Raji (cell line): ENCODE results near the gene USP12.

Source experiments
- POLR2A ChIP-seq: IDR thresholded peaks from 2 replicates; pipeline ENCODE4 v1.6.1; 2011; ENCODE audit warnings: low read depth, low read length, control low read depth; ENCODE audit not compliant: insufficient read depth

Gene USP12

DNA sequence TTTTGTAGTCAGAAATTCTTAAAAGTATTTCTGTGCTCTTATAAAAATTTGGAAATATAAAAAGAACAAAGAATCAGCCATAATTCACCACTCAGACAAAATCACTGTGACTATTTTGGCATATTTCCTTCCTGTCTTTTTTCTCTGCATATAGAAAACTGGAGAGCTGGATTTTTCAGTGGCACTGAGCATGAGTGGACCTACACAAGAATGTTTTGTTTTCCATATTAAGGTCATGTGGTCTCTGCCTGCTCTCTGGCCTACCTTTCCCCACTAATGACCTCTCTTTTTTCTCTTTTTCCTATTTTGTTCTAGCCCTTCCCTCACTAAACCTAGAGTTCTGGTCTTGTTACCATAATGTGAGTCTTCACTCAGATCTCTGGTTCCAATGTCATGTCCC is 17.6 kb upstream of the USP12 start:
- no peak for TF ChIP-seq POLR2A

DNA sequence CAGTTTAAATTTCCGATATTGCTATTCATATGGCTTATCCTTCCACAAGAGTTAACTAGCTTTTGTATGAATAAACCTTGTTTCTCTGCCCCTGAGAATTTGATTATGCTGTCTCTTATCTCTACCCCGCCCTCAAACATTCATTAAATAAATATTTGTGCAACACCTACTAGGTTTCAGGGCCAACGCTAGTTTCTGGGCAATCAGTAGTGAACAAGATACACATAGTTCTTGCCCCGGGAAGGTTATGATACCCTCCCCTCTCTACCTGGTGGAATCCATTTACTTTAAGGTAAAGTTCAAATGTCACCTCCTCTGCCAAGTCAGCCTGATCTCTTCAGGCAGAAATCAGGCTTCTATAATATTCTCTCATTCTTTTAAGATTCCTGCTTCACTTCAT is 16.6 kb upstream of the USP12 start:
- TF ChIP-seq POLR2A: no peak

DNA sequence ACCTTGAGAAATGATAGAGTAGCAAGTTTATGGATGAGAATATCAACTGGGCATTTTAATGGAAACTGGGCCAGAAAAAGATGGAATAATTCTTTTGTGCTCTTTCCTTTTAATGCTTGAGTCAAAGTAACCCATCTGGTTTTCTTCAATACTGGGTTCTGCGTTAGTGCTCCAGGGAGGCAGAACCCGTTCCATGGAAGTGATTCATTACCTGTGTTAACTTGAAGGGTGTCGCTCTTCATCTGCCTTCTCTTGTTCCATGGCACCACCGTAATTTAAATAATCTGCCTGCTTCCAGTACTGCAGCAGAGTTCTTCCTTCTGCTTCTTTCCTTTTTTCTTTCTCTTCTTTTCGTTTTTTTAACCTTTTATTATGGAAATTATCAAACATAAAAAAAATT is 14.7 kb upstream of the USP12 start:
- no peak for TF ChIP-seq POLR2A

DNA sequence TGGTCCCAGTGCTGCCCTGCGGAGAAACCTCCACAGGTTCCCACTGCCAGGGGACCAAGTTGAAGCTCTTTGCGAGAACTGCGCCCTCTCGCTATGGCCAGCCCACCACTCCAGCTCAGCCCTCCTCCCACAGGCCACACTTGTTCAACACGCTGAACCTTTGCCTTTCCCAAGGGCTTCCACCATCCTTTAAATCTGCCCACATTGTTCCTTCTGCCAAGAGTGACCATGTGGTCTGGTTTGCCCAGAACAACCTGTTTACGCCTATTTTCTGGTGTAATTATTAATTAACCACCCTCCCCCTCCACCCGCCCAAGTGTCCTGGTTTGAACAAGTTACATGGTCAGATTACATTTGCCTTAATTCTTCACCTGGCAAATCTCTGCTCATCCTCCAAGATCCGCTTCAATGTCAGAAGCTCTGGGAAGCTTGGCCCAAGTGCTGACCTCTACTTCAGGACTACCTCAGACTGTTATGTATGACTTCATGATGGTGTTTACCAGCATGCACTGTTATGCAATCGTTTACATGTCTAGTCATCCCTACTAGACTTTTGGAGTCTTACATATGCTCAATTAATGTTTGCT is 12.0 kb upstream of the USP12 start:
- no peak for TF ChIP-seq POLR2A

DNA sequence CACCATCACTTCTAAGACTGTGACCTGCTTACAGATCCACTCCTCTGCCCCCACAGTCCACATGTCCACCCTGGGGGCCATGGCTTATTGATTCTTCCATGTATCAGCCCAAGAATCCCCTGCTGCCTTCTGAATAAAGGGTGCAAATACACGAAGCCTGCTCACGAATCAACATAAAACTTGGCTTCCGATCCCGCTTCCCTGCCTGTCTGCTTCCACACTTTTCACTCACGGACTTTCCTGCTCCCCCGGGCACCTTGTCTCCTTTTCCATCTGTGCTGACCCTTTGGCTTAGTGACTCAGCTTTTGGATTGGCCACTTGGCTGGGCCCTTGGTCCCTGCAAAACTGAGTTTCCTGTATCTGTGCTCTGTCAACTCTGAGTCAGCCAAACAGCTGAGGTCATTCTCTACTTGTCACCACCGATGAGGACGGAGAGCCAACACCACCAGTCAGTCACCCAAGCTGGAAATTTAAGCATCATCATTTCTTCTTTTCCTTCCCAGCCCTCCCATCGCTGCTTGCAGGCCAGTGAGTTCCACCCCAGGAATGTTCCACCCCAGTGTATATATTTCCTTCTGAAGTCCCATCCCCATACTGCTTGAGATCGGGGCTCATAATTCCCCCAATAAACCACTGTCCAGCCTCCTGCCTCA is 11.4 kb upstream of the USP12 start:
- TF ChIP-seq POLR2A: no peak

DNA sequence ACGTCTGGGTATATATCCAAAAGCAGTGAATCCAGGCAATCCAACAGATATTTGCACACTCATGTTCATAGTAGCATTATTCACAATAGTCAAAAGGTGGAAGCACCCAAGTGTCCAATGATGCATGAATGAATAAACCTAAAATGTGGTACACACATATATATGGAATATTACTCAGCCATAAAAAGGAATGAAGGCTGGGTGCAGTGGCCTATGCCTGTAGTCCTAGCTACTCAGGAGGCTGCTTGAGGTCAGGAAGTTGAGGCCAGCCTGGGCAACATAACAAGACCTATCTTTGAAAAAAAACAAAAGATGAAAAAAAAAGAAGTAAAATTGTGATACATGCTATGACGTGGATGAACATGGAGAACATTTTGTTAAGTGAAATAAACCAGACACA is 10.4 kb upstream of the USP12 start:
- TF ChIP-seq POLR2A: no peak

DNA sequence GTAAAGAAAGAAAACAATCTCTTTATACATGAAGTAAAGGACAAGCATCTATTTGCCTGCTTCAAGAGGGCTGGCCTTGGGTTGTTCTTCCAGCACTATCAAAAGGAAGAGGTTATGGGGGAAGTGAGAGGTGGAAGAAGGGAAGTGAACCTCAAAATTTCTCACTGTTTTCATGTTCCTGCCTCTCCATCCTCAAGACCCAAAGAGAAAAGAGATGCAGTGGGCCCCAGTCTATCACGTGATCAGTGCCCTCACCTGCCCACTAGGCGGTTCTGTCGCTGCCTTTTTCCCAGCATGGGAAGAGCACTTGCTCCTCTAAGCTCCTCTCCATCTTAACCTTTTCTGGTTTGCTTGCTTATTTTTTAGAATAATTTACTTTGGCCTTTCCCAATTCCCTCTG is 6.2 kb upstream of the USP12 start:
- no peak for TF ChIP-seq POLR2A

DNA sequence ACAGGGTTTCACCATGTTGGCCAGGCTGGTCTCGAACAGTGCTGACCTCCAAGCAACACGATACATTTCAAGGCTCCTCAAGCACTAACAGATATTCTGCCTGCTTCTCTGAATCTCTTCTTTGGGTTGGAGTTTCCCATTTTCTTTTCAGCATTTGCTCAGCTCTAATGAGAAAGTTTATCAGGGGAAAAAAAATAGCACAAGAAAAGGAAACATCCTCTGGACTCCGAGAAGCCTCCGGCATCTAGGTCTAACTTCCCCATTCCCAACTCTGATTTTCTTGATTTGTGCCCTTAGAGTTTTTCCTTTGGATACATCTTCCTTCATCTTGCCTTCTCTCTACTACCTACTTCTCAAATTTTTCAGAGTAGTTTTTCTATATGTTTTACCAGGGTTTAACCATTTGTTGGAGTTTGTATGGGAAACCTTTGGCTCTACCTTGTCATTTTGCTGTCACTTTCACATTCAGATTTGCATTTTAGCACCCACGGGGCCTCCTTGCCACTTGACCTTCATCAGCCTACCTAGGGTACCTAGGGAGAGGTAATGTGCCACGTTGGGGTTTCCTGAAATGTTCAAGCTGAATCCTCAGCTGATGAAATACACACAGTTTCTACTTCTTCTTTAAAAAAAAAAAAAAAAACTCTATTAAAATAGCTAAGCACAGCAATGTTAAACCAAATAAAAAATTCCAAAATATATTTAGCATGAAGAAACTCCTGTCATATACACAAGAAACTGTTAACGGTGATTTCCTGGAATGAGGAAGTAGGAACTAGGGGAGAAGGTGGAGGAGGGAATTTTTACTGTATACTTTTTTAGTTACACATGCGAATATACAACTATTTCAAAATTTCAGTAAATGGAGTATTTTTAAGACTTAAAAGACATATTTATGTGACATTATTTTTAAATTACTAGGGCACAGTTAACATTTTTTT is 5.1 kb upstream of the USP12 start:
- no peak for TF ChIP-seq POLR2A

DNA sequence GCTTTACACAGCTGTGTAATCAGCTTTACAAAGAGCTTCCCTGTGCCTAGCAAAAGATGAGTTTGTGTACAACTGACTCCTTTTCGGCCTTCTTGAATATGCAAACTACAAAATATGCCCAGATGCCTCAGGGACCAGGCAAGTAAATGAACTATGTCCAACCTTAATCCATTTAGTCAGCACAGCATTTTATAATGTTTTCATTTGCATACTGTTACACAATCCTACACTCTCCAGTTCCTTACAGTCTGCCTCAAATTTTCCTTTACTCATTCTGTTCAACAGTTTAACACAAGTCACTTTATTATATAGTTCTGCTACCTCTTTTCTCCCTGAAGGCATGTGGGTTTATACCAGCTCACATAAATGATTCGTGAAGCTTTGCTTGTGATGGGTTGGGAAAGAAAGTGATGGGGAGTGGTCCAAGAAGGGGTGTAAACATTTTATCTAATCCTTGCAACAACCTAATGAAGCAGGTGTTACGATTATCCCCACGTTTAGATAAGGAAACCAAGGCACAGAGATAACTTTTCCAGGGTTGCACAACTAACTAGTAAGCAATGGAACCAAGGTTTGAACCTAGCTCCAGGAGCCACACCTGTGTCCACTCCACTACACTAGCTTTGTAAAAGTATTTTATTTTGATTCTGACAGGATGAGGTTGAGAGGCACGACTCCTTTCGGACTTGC is 3.3 kb upstream of the USP12 start:
- TF ChIP-seq POLR2A: peak; percentile 53; the same call in 1 of the 2 replicates

DNA sequence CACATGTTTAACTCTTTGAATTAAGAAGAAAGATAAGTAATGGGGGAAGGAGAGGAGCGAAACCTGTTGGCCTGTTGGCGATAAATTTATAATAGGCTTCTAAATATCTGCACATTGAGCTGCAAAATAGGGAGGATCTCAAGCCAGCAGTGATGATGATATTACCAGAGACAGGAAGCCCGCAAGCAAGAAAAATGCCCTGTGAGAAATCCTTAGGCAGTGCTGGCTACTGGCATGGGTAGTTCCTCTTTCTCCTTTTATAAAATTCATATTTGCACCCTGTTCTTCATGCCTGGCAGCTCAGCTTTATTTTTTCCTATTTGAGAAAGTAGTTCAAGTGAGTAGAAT is 858 bp upstream of the USP12 start:
- TF ChIP-seq POLR2A: no peak

DNA sequence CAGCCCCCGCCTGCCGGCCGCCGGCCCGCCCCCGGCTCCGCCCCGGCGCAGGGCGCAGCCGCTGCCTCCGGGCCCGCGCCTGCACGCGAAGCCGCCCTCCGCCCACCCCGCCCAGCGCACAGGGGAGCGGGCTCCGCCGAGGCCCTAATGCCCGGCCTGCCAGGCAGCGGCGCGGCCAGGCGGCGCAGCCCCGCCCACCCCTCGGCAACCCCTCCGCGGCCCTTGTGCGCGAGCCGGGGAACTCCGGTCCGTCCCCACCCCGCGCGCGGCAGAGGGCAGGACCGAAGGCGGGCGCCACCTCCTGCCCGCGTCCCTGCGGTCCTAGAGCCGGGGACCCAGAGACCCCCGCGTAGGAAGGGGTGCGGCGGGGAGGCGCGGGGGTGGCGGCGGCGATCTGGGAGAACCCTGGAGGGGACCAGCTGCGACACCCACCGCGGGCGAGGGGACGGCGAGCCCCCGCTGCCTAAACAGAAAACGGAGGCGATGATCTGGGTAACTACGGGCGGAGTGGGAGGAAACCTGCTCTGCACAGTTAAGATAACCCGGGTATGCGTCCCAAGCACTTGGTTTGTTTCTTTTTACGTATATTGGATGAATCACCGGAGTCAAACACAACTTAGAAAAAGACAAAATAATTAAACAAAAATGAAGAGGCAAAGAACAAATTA is 350 bp upstream of the USP12 start:
- TF ChIP-seq POLR2A: peak; percentile 30

DNA sequence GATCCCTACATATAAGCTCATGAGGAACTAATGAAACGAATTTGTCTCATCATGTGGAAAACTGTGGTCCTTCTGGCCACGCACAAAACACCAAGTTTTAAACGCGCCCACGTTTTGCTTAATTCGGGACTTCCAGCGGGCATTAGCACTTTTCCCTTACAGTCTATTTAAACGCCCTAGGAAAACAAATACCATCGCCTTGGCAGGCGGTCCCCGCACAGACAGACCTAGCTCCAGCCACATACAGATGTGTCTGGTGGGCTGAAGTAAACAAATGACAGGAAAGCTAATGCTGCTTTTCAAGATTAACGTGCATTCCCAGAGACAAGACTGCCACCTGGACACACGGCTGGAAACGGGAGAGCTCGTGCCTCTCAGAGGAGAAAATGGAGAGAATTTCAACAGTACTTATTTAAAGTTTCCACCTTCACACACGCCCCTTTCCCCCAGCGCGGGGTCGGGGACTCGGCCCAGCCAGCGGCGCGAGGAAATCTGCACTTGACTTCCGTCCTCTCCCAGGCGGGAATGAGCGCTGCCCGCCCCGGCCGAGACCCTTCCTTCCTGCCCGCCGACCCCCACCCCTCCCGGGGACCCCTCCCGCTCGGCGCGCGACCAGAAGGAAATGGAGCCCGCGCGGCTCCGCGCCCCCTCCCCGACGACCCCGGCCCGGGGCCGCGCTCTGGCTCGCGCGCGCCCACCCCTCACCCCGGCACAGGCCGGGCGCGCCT is 931 bp downstream of the USP12 start:
- TF ChIP-seq POLR2A: peak; percentile 29; the same call in 1 of the 2 replicates

DNA sequence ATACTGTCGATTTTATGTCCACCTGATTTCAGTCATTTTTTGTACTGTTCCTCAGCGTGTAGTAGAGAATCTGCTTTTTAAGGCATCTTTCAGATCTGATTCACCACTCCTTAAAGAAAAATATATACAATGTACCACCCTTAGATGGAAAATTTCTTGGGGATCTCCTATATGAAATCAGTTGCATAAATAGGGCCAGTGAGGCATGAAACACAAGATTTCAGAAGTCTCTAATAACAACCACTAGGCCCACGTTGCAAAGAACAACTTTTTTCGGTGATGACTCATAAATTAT is 1.4 kb downstream of the USP12 start:
- no peak for TF ChIP-seq POLR2A

DNA sequence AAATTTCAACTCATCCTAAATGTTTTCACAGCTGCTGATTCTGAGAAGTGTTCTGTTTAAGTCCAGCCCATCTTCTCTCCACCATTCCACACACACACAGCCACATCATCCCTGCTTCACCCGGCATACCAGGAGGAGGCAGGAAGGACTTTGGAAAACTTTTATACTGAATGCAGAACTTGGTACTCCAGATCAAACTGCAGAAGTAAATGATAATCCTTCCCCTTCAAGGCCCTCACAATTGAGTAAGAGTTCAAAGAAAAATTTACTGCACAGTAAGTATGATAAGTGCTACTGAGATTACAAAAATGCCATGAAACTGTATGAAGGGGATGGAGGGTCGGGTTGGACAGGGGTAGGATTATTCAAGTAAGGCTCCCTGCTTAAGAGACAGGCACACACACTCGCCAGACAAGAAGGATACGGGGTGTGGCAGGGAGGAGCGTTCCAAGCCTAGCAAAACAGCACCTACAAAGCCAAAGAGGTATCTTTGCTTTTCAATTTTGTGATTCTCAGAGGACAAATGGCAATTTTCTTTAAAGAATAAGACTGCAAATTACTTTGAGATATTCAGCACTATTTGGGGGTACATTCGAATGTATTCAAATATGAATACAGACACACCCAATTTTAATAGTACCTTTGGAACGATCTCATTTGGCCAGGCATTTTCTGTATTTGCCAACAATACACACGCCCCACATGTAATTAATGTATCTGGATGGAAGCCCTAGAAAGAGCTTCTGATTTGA is 2.5 kb downstream of the USP12 start:
- no peak for TF ChIP-seq POLR2A
